H7 (cell line): ENCODE measurements around the gene SYT7. TPM values are rescaled to one million over a fixed set of nuclear protein-coding genes. Genes with fewer than 3 reads are reported as not detected.
A peak's percentile ranks its signal among the peaks of the same experiment; 100 is the strongest.

Experiments used
- DNase-seq: peaks from one replicate; pipeline ENCODE4 v3.0.0; 2012
- H3K27me3 ChIP-seq: 2 replicates; pipeline ENCODE4 v1.6.0; 2011; ENCODE audit warnings: mild to moderate bottlenecking, low read length; ENCODE audit not compliant: control insufficient read depth, insufficient read depth
- H3K36me3 ChIP-seq: replicated peaks from 2 replicates; pipeline ENCODE4 v1.5.1; 2011; ENCODE audit warnings: low read length; ENCODE audit not compliant: control insufficient read depth, insufficient read depth
- H3K4me3 ChIP-seq: 2 replicates; pipeline ENCODE4 v1.5.1; 2011; ENCODE audit warnings: low read depth, mild to moderate bottlenecking, control low read depth, low read length, moderate library complexity; ENCODE audit not compliant: insufficient read depth
- total RNA-seq: library from RNA; depleted of rRNA; stranded (reverse); fragments of >200 nt; shearing (Covaris generic); gene quantifications from 2 replicates; pipeline ENCODE4 v1.2.3, GENCODE V29; 2014; rRNA removed

Gene SYT7, protein sequence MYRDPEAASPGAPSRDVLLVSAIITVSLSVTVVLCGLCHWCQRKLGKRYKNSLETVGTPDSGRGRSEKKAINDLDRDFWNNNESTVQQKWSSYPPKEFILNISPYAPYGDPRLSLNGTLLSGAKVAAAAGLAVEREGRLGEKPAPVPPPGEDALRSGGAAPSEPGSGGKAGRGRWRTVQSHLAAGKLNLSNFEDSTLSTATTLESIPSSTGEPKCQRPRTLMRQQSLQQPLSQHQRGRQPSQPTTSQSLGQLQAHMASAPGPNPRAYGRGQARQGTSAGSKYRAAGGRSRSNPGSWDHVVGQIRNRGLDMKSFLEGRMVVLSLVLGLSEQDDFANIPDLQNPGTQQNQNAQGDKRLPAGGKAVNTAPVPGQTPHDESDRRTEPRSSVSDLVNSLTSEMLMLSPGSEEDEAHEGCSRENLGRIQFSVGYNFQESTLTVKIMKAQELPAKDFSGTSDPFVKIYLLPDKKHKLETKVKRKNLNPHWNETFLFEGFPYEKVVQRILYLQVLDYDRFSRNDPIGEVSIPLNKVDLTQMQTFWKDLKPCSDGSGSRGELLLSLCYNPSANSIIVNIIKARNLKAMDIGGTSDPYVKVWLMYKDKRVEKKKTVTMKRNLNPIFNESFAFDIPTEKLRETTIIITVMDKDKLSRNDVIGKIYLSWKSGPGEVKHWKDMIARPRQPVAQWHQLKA
- 3.6 and 4.8 TPM in 2 replicates for total RNA-seq

- Histone ChIP-seq H3K36me3 (no peaks in the 10 kb centered on the region), H3K27me3 (peaks cover 34% of the 10 kb centered on the region), H3K4me3 (peak within 1 kb of the TSS; percentile 56)
- peak; percentile 97 for DNase-seq
Measured at GRCh38 chr11:61581030-61581928, at the start of gene SYT7. TSS of gene SYT7 (minus strand) at chr11:61581076. CDS start at chr11:61580820, 256 bp downstream.

GRCh38 chr11:61630089-61630488 is 49.2 kb upstream of the SYT7 start:
- no peaks in the 10 kb centered on the region for H3K36me3 ChIP-seq
- H3K27me3 ChIP-seq = no peaks in the 10 kb centered on the region
- no peak overlapping the region for H3K4me3 ChIP-seq
- peak; percentile 29 for DNase-seq

GRCh38 chr11:61629082-61629833 is 48.4 kb upstream of the SYT7 start:
- H3K36me3 ChIP-seq = no peaks in the 10 kb centered on the region
- no peak overlapping the region for H3K4me3 ChIP-seq
- H3K27me3 ChIP-seq = no peaks in the 10 kb centered on the region
- peak; percentile 45 for DNase-seq

GRCh38 chr11:61628662-61628970 is 47.7 kb upstream of the SYT7 start:
- Histone ChIP-seq H3K27me3 (no peaks in the 10 kb centered on the region), H3K36me3 (no peaks in the 10 kb centered on the region)

GRCh38 chr11:61627850-61628661 is 47.2 kb upstream of the SYT7 start:
- Histone ChIP-seq H3K36me3 (no peaks in the 10 kb centered on the region), H3K4me3 (no peak overlapping the region), H3K27me3 (no peaks in the 10 kb centered on the region)
- peak; percentile 87 for DNase-seq

More at GRCh38 chr11:61628662-61628970, 47.7 kb upstream of the SYT7 start:
- no peak overlapping the region for H3K4me3 ChIP-seq
- no peak for DNase-seq

- Histone ChIP-seq H3K4me3 (no peak overlapping the region), H3K36me3 (no peaks in the 10 kb centered on the region), H3K27me3 (no peaks in the 10 kb centered on the region)
- DNase-seq = peak; percentile 90
Measured at GRCh38 chr11:61626580-61627380, 45.9 kb upstream of the SYT7 start.

- Histone ChIP-seq H3K4me3 (no peak overlapping the region), H3K36me3 (no peaks in the 10 kb centered on the region), H3K27me3 (no peaks in the 10 kb centered on the region)
- no peak for DNase-seq
Measured at GRCh38 chr11:61625525-61625924, 44.6 kb upstream of the SYT7 start.

DNA sequence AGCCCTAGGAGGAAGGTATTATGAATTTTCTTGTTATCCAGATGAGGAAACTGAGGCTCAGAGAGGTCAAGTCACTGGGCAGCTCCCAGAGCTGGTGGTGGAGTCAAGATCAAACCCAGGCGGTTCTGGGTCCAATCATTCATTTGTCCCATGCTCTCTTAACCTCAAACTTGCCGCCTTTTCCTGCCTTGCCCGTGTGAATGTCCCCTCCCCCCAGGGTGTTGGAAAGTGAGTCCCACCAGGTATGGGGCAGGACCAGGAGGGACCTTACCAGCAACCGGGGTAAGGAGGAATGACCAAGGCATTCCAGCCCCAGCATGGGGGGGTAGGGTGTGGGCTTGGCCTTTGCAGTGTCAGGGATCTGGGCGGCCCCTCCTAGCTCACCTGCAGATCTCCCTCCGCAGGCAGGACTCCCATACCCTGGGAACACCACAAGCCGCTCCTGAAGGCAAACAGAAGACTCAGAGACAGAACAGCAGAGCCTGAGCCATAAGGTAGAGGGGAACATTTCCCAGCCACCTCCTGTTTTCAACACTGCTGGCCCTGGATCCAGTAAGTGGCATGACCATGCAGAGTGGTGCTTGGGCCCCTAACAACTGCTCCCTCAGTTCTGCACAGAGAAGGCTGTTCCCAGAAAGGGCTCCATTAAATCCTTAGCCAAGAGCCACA is 41.2 kb upstream of the SYT7 start:
- Histone ChIP-seq H3K27me3 (no peaks in the 10 kb centered on the region), H3K4me3 (no peak overlapping the region), H3K36me3 (no peaks in the 10 kb centered on the region)
- DNase-seq = peak; percentile 81

DNA sequence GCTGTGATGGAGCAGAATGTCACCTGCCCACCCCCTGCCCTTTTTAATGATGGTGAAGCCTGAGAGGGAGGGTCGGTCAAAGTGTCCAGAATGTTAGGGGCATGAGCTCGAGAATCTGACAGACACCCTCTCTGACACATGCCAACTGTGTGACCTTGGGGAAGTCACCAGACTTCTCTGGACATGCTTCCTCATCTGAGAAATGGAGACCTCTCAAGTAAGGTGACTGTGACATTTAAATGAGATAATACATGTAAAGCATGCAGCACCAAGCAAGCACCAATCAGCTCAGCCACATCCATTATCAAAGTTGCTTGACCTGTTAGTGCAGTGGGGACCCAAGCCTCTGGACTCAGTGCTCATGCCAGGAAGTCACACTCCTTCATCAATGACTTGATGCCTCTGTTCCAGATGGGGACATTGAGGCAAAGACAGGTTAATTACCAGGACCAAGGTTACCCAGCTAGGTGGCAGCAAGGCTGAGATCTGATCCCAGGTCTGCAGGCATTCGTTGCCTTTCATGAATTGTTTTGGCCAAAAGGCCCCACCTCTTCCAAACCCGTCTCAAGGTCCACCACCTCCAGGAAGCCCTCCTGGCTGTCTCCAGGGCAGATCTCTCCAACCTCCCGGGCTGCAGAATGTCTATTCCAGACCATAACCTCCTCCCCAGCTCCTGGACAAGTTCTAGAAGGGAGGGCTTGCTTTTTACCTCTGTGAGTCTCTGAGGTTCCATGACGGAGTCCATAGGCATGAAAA is 38.8 kb upstream of the SYT7 start:
- no peak overlapping the region for H3K4me3 ChIP-seq
- DNase-seq = no peak
- H3K36me3 ChIP-seq = no peaks in the 10 kb centered on the region
- no peaks in the 10 kb centered on the region for H3K27me3 ChIP-seq

GRCh38 chr11:61618978-61619377 is 38.1 kb upstream of the SYT7 start:
- H3K36me3 ChIP-seq = no peaks in the 10 kb centered on the region
- H3K27me3 ChIP-seq = no peaks in the 10 kb centered on the region
- peak; percentile 75 for DNase-seq
- H3K4me3 ChIP-seq = no peak overlapping the region

DNA sequence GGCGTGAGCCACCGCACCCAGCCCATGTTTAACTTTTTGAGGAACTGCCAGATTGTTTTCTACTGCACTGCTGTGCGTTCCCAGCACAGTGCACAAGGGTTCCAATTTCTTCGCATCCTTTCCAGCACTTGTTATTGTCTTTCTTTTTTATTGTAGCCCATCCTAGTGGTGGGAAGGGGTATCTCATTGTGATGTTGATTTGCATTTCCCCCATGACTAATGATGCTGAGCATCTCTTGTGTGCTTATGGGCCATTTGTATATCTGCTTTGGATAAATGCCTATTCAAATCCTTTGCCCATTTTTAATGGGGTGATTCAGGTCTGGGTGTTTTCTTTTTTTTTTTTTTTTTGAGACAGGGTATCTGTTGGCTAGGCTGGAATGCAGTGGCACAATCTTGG is 36.6 kb upstream of the SYT7 start:
- Histone ChIP-seq H3K27me3 (no peaks in the 10 kb centered on the region), H3K4me3 (no peak overlapping the region), H3K36me3 (no peaks in the 10 kb centered on the region)
- no peak for DNase-seq

- no peak overlapping the region for H3K4me3 ChIP-seq
- no peaks in the 10 kb centered on the region for H3K36me3 ChIP-seq
- no peak for DNase-seq
- H3K27me3 ChIP-seq = no peaks in the 10 kb centered on the region
Measured at GRCh38 chr11:61616434-61616833, 35.6 kb upstream of the SYT7 start.
